Frontal cortex (tissue), 4 donors: ENCODE measurements around the gene HJV. TPM values are rescaled to one million over a fixed set of nuclear protein-coding genes. Genes with fewer than 3 reads are reported as not detected.
A peak's percentile ranks its signal among the peaks of the same experiment; 100 is the strongest.

Experiments
- DNase-seq, 2 donors: peaks; one replicate each; pipeline ENCODE4 v3.0.0; 2012; ENCODE audit warnings: low spot score in 2 of 2
- FAIRE-seq: peaks from 2 replicates; lab custom pipeline; 2012; peaks lifted over from hg19 to GRCh38; lab: Jason Lieb, UNC
- total RNA-seq: library from RNA; depleted of rRNA; stranded (reverse); fragments of >200 nt; gene quantifications from one replicate; pipeline ENCODE4 v1.2.3, GENCODE V29; 2014
- donor health status: control.
- donor health status: control.
- donor health status: control.

HJV gene
- total RNA-seq, 1 donor from 2014 or later, result not detected

- DNase-seq, result no peak
- FAIRE-seq, result no peak
Measured at GRCh38 chr1:146022403-146023127, 1.0 kb upstream of the HJV start.

GRCh38 chr1:146021050-146021445 lies 487 bp downstream of the HJV start:
- FAIRE-seq (no peak), DNase-seq (no peak)

GRCh38 chr1:146020058-146021049 lies 1.2 kb downstream of the HJV start:
- no peak for FAIRE-seq

DNA sequence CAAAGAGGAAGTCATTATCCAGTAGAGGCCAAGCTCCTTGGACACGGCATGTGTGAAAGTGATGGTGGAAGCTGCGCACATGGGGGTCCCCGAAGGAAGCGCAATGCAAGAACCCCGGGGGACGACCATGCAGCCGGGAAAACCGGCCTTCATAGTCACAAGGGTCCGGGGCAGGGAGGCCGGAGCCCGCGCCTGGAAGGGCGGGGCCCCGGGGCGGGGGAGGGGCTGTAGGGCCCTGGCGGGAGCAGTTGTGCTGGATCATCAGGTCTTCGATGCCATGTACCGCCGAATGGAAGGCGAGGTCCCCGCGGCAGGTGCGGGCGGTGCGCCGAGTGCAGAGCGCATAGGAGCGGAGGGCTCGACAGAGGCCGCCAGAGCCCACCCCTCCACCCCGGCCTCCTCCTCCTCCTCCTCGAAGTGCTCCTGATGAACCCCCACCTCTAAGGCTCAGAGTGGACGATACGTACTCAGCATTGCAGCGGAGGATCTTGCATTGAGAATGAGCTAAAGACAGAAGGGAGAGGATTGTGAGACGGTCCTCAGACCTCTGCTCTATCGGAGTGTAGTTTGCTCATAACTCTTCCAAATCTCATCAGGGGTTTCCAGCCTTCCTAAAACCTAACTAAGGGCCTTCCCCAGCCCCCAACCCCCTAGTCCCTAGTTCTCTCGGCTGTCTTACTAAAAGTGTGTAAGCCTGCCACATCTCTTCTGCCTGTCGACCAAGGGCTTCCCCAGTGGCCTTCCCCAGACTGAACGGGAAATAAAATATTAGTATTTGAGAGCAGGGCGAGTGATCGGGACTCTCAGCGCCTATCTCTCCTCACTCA lies 2.1 kb downstream of the HJV start:
- DNase-seq, result no peak
- FAIRE-seq, result no peak

More at GRCh38 chr1:146020058-146021049, 1.2 kb downstream of the HJV start:
- DNase-seq, result no peak

DNA sequence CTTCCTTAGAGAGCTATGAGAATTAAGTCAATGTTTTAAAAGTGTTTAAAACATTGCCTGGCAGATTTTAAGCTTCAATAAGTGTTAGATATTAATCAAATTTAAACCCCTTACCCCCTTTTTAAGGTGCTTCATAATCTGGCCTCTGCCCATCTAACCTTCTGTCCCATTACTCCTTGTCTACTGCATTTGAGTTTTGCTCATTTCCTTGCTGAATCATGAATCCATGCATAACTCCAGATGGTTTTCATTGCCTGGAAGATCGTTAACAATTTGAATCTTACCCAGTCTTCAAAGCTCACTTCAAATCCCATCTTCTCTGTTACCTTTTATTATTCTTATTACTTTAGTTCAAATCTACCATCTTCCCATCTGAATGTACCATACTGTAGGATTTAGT lies 4.6 kb downstream of the HJV start:
- no peak for FAIRE-seq
- DNase-seq, result no peak

GRCh38 chr1:146013559-146013922 lies 8.0 kb downstream of the HJV start:
- FAIRE-seq, result no peak
- DNase-seq, result no peak

- DNase-seq, result peak; percentile 60 to 66
- FAIRE-seq, result peak; percentile 82
Measured at GRCh38 chr1:146012703-146013558, 8.6 kb downstream of the HJV start.

- FAIRE-seq (no peak), DNase-seq (no peak)
Measured at GRCh38 chr1:146010126-146010738, 11.3 kb downstream of the HJV start.

DNA sequence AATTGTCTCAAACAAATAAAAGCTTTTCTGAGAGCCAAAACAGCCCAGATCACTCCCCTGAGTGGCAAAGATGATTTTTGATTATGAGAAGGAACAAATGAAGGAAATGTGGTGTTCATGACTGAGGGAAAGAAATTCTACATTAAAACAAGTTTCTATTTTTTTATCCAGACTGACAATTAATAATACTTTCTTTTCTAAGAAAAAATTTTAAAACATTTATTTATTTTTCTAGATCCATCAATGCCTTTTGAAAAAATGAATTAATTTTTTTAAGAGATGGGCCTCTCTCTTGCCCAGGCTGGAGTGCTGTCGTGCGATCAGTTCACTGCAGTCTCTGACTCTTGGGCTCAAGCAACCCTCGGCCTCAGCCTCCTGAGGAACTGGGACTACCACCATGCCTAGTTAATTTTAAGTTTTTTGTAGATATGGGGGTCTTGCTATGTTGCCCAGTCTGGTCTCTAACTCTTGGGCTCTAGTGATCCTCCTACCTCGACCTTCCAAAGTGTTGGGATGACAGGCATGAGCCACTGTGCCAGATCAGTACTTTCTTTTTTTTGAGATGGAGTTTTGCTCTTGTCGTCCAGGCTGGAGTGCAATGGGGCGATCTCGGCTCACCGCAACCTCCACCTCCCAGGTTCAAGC lies 13.9 kb downstream of the HJV start:
- DNase-seq (no peak), FAIRE-seq (no peak)

- FAIRE-seq (no peak), DNase-seq (no peak)
Measured at GRCh38 chr1:146001709-146002108, 19.8 kb downstream of the HJV start.

DNA sequence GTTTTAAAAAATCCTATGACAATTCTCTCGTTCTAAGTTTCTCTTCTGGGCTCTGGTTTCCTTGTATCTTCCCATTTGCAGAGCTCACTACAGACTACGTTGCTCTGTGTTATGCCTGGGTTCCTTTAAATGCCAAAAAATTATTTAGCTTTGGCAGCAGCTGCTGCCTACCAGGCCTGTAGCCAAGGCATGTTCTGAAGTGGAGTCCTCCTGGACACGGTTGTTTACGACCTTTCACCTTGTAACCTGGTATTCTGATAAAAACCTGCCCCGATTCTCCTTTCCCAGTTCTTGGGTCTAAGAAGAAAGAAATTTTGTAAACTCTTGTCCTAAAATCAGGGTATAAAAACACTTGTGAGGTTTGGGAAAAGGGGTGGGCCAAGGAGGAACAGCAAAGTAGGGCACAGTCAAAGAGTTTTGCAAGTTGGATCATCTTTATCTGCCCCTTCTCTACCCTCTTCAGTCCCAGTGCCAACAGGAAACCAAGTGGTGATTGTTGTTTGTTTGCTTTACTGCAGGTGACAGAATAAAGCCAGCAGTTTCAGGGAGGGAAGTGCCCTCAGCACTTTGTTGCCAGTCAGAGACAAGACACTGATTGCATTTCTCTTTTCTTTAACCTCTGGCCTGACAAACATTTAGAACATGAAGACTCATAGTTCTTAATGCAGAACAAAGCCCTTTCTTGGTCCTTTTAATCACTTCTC lies 22.1 kb downstream of the HJV start:
- no peak for DNase-seq
- no peak for FAIRE-seq

DNA sequence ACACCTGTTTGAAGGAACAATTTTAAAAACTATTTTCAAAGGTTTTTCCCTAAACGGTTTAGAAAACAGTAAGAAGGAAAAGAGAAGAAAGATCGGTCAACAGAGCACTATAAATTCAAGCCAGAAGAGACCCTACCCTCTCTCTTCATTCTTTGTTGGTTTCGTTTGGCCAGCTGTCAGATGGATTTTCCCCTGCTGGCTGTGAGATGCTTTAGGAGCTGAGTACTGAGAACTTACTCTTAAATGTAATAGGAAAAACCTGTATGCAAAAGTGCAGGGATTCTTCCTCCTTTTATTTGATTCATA lies 23.9 kb downstream of the HJV start:
- no peak for FAIRE-seq
- no peak for DNase-seq

DNA sequence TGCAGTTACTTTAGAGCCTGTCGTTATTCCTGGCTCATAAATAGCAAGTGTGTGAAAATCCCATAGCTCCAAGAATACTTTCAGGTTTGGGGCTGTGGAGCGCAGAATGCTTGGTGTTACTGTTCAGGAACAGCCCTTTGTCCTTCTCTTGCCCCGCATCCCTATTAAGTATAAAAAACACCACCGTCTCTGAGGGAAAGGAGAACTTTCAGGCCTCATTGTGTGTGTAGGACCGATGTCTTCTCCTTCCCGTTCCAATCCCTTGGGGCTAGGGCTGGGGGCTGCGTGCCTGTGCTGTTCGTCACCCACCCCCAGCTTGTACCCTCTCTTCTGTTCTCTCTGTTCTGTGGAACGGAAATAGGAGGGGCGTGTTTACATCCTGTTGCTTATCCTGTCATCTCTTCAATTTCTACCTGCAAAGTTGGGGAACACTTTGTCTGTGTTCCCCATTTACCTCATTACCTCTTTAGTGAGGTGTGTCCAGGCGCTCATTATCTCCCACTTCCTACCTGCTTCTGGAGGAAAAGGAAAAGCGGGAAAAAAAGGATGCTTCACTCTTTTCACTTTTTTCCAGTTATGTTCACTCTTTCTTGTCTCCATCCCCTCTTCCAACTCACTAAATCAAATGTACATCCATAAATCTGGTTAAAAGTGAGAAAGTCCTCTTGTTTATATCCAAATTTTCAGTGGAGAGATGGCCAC lies 24.4 kb downstream of the HJV start:
- no peak for DNase-seq
- no peak for FAIRE-seq

GRCh38 chr1:145996433-145997015 lies 25.0 kb downstream of the HJV start, which contains the start of gene TXNIP:
TXNIP (minus strand) TSS chr1:145996579; CDS start chr1:145996266, 313 bp downstream.
- FAIRE-seq (peak; percentile 47), DNase-seq (peak; percentile 77 to 94)

GRCh38 chr1:145995964-145996432 lies 25.5 kb downstream of the HJV start:
- no peak for FAIRE-seq
- DNase-seq, result no peak

DNA sequence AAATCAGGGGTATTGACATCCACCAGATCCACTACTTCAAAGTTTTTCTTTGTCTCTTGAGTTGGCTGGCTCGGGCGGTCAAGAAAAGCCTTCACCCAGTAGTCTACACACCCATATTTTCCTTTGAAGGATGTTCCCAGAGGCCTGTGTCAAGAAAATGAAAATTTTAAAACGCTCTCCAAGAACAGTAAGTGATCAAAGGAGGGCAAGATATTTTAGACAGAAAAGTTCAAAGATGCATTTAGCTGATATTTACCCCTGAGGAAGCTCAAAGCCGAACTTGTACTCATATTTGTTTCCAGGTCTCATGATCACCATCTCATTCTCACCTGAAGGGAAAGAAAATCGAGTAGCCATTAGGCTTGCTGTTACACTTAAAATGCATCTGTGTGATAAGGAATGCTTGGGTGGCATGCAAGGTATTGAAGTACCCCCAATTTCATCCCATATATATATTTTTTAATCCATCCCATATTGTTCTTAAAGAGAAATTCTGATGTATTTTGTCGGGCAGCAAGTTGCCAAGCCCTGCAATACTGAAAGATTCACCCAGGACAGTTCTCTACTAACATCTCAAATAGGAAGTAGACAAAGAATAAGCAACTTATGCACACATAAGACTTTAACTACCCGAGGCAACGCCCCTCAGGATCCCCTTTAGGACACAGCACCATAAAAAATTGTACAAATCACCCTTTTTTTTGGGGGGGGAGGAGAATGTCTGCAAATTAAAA lies 26.2 kb downstream of the HJV start:
- FAIRE-seq, result no peak
- no peak for DNase-seq
